ENCODE data around the gene GUCY2F.

GUCY2F gene

DNA sequence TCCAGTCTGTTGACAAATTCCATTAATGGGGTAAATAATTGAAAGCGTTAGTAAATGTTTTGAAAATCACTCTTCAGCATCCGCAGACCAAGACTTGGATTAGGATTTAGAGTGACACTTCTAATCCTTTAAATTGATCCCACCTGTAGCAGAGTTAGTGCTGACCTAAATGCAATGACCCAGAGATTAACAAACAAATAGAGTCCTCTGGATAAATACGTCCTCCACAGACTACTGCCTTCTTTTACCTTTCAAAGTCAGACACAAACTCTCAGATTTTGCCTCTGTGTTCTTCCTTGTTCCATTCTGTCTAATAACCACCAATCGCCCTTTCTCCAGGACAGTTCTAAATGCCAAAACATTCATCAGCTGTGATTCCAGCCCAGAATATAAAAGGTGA lies at the start of gene GUCY2F:
TSS of gene GUCY2F (minus strand) at position 101 of the 400 bp plus-strand sequence. CDS start 6,150 bp downstream, outside the sequence.
- H2AFZ ChIP-seq (ENCODE audit: low read depth, low read length): no peak within 1 kb of the TSS
- no peak within 1 kb of the TSS for H3K9ac ChIP-seq (ENCODE audit: low read length)
- no peaks in the 10 kb centered on the region for H3K27me3 ChIP-seq (ENCODE audit: low read depth, low read length)
- H3K79me2 ChIP-seq (ENCODE audit: low read length): no peaks in the 10 kb centered on the region
- no peaks in the 10 kb centered on the region for H4K20me1 ChIP-seq (ENCODE audit: insufficient read depth, low read length)
- H3K27ac ChIP-seq (ENCODE audit: low read length): no peak within 1 kb of the TSS
- H3K4me2 ChIP-seq (ENCODE audit: low read length): no peak within 1 kb of the TSS
- no peaks in the 10 kb centered on the region for H3K9me3 ChIP-seq (ENCODE audit: insufficient read depth, low read length)
- H3K36me3 ChIP-seq (replicated peaks; ENCODE audit: low read depth, low read length): no peaks in the 10 kb centered on the region
- TF ChIP-seq, protein P1, sequence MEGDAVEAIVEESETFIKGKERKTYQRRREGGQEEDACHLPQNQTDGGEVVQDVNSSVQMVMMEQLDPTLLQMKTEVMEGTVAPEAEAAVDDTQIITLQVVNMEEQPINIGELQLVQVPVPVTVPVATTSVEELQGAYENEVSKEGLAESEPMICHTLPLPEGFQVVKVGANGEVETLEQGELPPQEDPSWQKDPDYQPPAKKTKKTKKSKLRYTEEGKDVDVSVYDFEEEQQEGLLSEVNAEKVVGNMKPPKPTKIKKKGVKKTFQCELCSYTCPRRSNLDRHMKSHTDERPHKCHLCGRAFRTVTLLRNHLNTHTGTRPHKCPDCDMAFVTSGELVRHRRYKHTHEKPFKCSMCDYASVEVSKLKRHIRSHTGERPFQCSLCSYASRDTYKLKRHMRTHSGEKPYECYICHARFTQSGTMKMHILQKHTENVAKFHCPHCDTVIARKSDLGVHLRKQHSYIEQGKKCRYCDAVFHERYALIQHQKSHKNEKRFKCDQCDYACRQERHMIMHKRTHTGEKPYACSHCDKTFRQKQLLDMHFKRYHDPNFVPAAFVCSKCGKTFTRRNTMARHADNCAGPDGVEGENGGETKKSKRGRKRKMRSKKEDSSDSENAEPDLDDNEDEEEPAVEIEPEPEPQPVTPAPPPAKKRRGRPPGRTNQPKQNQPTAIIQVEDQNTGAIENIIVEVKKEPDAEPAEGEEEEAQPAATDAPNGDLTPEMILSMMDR (IDR thresholded peaks at IDR 0.05; ENCODE audit: low read depth, low read length): no peak
- TF ChIP-seq EZH2phosphoT487 (IDR thresholded peaks at IDR 0.05; ENCODE audit: low read depth): no peak
- H3K4me1 ChIP-seq (ENCODE audit: low read length): peaks cover 7% of the 10 kb centered on the region
- H3K4me3 ChIP-seq (ENCODE audit: low read length): no peak within 1 kb of the TSS

DNA sequence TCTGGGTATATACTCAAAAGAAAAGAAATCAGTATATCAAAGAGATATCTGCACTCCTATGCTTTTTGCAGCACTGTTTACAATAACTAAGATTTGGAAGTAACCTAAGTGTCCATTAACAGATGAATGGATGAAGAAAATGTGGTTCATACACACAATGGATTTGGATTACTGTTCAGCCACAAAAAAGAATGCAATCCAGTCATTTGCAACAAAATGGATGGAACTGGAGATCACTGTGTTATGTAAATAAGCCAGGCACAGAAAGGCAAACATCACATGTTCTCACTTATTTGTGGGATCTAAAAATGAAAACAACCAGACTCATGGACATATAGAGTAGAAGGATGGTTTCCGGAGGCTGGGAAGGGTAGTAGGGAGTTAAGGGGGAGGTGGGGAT lies 37.1 kb upstream of the GUCY2F start:
- H3K79me2 ChIP-seq (ENCODE audit: low read length): no peaks in the 10 kb centered on the region
- no peak overlapping the region for H2AFZ ChIP-seq (ENCODE audit: low read depth, low read length)
- no peaks in the 10 kb centered on the region for H4K20me1 ChIP-seq (ENCODE audit: insufficient read depth, low read length)
- H3K4me2 ChIP-seq (ENCODE audit: low read length): no peak overlapping the region
- H3K36me3 ChIP-seq (replicated peaks; ENCODE audit: low read depth, low read length): no peaks in the 10 kb centered on the region
- no peak overlapping the region for H3K27ac ChIP-seq (ENCODE audit: low read length)
- no peaks in the 10 kb centered on the region for H3K27me3 ChIP-seq (ENCODE audit: low read depth, low read length)
- no peak overlapping the region for H3K9ac ChIP-seq (ENCODE audit: low read length)
- H3K4me3 ChIP-seq (ENCODE audit: low read length): no peak overlapping the region
- H3K4me1 ChIP-seq (ENCODE audit: low read length): no peaks in the 10 kb centered on the region
- TF ChIP-seq, protein P1 (IDR thresholded peaks at IDR 0.05; ENCODE audit: low read depth, low read length): no peak
- TF ChIP-seq EZH2phosphoT487 (IDR thresholded peaks at IDR 0.05; ENCODE audit: low read depth): no peak
- H3K9me3 ChIP-seq (ENCODE audit: insufficient read depth, low read length): no peaks in the 10 kb centered on the region

DNA sequence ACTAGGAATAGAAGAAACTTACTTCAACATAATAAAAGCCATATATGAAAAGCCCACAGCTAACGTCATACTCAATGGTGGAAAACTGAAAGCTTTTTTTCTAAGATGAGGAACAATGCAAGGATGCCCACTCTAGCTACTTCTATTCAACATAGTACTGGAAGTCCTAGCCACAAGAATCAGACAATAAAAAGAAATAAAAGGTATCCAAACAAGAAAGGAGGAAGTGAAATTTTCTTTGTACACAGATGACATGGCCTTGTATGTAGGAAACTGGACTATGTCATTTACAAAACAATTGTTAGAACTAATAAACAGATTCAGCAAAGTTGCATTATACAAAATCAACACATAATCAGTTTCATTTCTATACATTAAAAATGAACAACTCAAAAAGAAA lies 29.2 kb upstream of the GUCY2F start:
- Histone ChIP-seq H2AFZ (ENCODE audit: low read depth, low read length) (no peak overlapping the region), H3K9ac (ENCODE audit: low read length) (no peak overlapping the region), H3K27ac (ENCODE audit: low read length) (no peak overlapping the region), H4K20me1 (ENCODE audit: insufficient read depth, low read length) (no peaks in the 10 kb centered on the region), H3K79me2 (ENCODE audit: low read length) (no peaks in the 10 kb centered on the region), H3K4me1 (ENCODE audit: low read length) (no peaks in the 10 kb centered on the region), H3K4me2 (ENCODE audit: low read length) (no peak overlapping the region), H3K4me3 (ENCODE audit: low read length) (no peak overlapping the region), H3K27me3 (ENCODE audit: low read depth, low read length) (no peaks in the 10 kb centered on the region), H3K36me3 (replicated peaks; ENCODE audit: low read depth, low read length) (no peaks in the 10 kb centered on the region), H3K9me3 (ENCODE audit: insufficient read depth, low read length) (no peaks in the 10 kb centered on the region)
- TF ChIP-seq, protein P1 (IDR thresholded peaks at IDR 0.05; ENCODE audit: low read depth, low read length): no peak
- no peak for TF ChIP-seq EZH2phosphoT487 (IDR thresholded peaks at IDR 0.05; ENCODE audit: low read depth)

DNA sequence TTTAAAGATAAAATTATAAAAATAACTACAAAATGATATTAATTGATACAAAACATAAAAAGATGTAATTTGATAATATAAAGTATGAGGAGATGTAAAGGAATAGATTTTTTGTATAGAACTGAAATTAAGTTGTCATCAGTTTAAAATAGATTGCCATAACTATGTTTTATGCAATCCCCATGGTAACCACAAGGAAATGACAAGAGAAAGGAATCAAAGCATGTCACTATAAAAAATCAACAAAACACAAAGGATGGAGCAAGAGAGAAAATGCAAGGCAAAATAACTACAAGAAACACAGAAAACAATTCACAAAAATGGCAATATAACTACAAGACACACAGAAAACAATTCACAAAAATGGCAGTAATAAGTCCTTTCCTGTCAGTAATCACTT lies 27.0 kb upstream of the GUCY2F start:
- Histone ChIP-seq H3K36me3 (replicated peaks; ENCODE audit: low read depth, low read length) (no peaks in the 10 kb centered on the region), H2AFZ (ENCODE audit: low read depth, low read length) (no peak overlapping the region), H3K79me2 (ENCODE audit: low read length) (no peaks in the 10 kb centered on the region), H3K9me3 (ENCODE audit: insufficient read depth, low read length) (no peaks in the 10 kb centered on the region), H3K4me1 (ENCODE audit: low read length) (no peaks in the 10 kb centered on the region), H3K9ac (ENCODE audit: low read length) (no peak overlapping the region), H3K27me3 (ENCODE audit: low read depth, low read length) (no peaks in the 10 kb centered on the region), H4K20me1 (ENCODE audit: insufficient read depth, low read length) (no peaks in the 10 kb centered on the region), H3K4me3 (ENCODE audit: low read length) (no peak overlapping the region), H3K27ac (ENCODE audit: low read length) (no peak overlapping the region), H3K4me2 (ENCODE audit: low read length) (no peak overlapping the region)
- TF ChIP-seq EZH2phosphoT487 (IDR thresholded peaks at IDR 0.05; ENCODE audit: low read depth): no peak
- TF ChIP-seq, protein P1 (IDR thresholded peaks at IDR 0.05; ENCODE audit: low read depth, low read length): no peak

Measured in OCI-LY3 (cell line).